Measurements from ENCODE around the gene PTPN11.
"Not testable (repeated sequence)": the region's sequence is repeated elsewhere in the genome, so short reads cannot be mapped to it uniquely, and the experiment has no call there.

Gene PTPN11

DNA sequence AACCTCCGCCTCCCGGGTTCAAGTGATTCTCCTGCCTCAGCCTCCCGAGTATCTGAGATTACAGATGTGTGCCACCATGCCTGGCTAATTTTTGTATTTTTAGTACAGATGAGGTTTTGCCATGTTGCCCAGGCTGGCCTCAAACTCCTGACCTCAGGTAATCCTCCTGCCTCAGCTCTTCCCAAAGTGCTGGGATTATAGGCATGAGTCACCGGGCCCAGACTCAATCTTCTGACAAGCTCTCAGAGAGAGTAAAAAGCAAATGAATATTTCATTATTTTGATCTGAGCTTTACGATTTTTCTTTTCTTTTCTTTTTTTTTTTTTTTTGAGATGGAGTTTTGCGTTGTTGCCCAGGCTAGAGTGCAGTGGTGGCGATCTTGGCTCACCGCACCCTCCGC, 21.9 kb downstream of the PTPN11 start:
- H3K4me1 ChIP-seq (ENCODE audit: control insufficient read depth, insufficient read depth, low read length); H3K9ac ChIP-seq (ENCODE audit: low read length); H3K27ac ChIP-seq (ENCODE audit: low read depth, low read length); H3K4me3 ChIP-seq (ENCODE audit: low read length); H3K27me3 ChIP-seq (ENCODE audit: control insufficient read depth, insufficient read depth, low read length); H3K36me3 ChIP-seq (ENCODE audit: control insufficient read depth, insufficient read depth, low read length): not testable (repeated sequence)

DNA sequence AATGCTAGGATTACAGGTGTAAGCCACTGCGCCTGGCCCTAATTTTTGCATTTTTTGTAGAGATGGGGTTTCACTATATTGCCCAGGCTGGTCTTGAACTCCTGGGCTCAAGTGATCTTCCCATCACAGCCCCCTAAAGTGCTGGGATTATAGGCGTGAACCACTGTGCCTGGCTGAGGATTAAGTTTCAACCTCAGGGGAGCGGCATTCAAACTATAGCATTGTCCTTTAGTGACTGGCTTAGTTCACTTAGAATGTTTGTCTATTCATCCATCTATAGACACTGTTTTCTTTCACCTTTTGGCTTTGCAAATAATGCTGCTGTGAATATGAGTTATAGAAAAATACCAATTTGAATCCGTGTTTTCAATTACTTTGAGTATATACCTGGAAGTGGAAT, 25.2 kb downstream of the PTPN11 start:
- Histone ChIP-seq H3K36me3 (ENCODE audit: control insufficient read depth, insufficient read depth, low read length) (peaks cover 6% of the 10 kb centered on the region), H3K4me1 (ENCODE audit: control insufficient read depth, insufficient read depth, low read length) (no peaks in the 10 kb centered on the region), H3K27ac (ENCODE audit: low read depth, low read length) (no peak overlapping the region), H3K27me3 (ENCODE audit: control insufficient read depth, insufficient read depth, low read length) (no peaks in the 10 kb centered on the region), H3K4me3 (ENCODE audit: low read length) (no peak overlapping the region), H3K9ac (ENCODE audit: low read length) (no peak overlapping the region)

DNA sequence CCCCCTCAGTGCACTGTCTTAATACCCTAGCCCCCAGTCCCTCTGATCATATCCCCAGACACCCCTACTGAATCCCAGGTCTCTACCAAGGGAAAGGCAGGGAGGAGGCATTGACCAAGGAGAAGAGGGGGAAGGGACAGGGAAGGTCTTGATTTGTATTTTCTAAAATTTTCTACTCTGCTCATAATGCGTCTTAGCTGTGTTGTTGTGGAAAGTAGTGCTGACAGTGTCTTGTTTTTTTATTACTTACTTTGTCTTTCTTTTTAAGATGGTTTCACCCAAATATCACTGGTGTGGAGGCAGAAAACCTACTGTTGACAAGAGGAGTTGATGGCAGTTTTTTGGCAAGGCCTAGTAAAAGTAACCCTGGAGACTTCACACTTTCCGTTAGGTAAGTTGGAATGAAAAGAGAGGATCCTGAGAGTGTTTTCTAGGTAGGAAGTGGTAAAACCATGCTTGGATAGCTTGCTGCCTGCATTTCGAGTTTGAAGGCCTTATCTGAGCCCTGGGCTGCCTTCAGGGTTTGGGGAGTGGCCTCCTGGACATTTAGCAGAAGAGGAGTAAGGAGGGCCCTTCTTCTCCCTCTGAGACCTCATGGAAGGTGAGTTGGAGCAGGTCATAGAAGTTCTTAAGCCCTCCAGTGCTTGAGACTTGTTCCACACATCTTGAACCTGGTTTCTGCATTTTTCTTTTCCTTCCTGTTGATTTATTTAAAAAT, 27.4 kb downstream of the PTPN11 start:
- Histone ChIP-seq H3K4me3 (ENCODE audit: low read length) (no peak overlapping the region), H3K27ac (ENCODE audit: low read depth, low read length) (no peak overlapping the region), H3K4me1 (ENCODE audit: control insufficient read depth, insufficient read depth, low read length) (no peaks in the 10 kb centered on the region), H3K36me3 (ENCODE audit: control insufficient read depth, insufficient read depth, low read length) (peaks cover 9% of the 10 kb centered on the region), H3K9ac (ENCODE audit: low read length) (no peak overlapping the region), H3K27me3 (ENCODE audit: control insufficient read depth, insufficient read depth, low read length) (no peaks in the 10 kb centered on the region)

DNA sequence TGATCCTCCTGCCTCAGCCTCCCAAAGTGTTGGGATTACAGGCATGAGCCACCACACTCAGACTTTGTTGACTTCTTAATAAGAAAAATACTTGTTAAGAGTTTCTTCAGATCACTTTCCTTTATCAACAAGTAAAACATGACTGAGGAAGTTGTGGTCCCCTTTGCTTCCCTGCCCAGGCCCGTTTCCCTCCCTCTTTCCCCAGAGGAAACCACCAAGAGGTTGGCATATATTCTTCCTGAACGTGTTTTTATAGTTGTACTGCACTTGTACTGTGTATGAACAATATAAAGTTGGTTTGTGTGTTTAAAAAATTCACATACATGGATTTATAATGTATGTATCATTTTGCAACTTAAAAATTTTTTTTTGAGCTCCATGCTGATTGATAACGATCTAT, 28.4 kb downstream of the PTPN11 start:
- no peaks in the 10 kb centered on the region for H3K27me3 ChIP-seq (ENCODE audit: control insufficient read depth, insufficient read depth, low read length)
- no peaks in the 10 kb centered on the region for H3K4me1 ChIP-seq (ENCODE audit: control insufficient read depth, insufficient read depth, low read length)
- H3K36me3 ChIP-seq (ENCODE audit: control insufficient read depth, insufficient read depth, low read length): peaks cover 12% of the 10 kb centered on the region

DNA sequence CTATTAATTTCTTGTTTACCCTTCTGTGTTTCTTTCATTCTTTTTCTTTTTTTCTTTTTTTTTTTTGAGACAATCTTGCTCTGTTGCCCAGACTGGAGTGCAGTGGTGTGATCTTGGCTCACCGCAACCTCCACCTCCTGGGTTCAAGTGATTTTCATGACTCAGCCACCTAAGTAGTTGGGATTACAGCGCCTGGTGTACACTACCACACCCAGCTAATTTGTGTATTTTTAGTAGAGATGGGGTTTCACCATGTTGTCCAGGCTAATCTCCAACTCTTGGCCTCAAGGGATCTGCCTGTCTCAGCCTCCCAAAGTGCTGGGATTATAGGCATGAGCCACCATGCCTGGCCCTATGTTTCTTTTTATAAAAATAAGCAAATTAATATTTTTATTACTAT, 29.4 kb downstream of the PTPN11 start:
- H3K9ac ChIP-seq (ENCODE audit: low read length); H3K27ac ChIP-seq (ENCODE audit: low read depth, low read length); H3K4me3 ChIP-seq (ENCODE audit: low read length); H3K4me1 ChIP-seq (ENCODE audit: control insufficient read depth, insufficient read depth, low read length); H3K27me3 ChIP-seq (ENCODE audit: control insufficient read depth, insufficient read depth, low read length): not testable (repeated sequence)
- peaks cover 12% of the 10 kb centered on the region for H3K36me3 ChIP-seq (ENCODE audit: control insufficient read depth, insufficient read depth, low read length)

More for the DNA sequence above, 28.4 kb downstream of the PTPN11 start:
- Histone ChIP-seq H3K9ac (ENCODE audit: low read length) (no peak overlapping the region), H3K27ac (ENCODE audit: low read depth, low read length) (no peak overlapping the region), H3K4me3 (ENCODE audit: low read length) (no peak overlapping the region)

DNA sequence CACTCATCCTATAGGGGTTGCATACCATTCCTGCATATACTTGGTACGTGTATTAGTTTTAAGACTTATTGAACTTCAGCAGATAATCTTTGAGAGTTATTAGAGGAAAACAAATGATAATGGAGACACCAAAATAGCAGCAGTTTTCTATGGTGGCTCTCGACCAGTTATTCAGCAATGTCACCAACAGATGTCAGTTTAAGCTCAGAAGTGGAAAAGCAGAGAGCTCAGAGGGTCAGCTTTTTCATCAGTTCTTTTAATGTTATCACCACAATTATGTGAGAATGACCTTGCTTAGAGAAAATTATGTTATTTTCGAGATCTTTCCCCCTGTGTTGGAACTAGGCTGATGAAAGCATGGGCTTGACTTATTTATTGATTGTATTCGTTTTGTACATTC, 32.0 kb downstream of the PTPN11 start:
- Histone ChIP-seq H3K9ac (ENCODE audit: low read length) (no peak overlapping the region), H3K36me3 (ENCODE audit: control insufficient read depth, insufficient read depth, low read length) (peaks cover 14% of the 10 kb centered on the region), H3K27ac (ENCODE audit: low read depth, low read length) (no peak overlapping the region), H3K4me3 (ENCODE audit: low read length) (no peak overlapping the region), H3K4me1 (ENCODE audit: control insufficient read depth, insufficient read depth, low read length) (no peaks in the 10 kb centered on the region), H3K27me3 (ENCODE audit: control insufficient read depth, insufficient read depth, low read length) (no peaks in the 10 kb centered on the region)

DNA sequence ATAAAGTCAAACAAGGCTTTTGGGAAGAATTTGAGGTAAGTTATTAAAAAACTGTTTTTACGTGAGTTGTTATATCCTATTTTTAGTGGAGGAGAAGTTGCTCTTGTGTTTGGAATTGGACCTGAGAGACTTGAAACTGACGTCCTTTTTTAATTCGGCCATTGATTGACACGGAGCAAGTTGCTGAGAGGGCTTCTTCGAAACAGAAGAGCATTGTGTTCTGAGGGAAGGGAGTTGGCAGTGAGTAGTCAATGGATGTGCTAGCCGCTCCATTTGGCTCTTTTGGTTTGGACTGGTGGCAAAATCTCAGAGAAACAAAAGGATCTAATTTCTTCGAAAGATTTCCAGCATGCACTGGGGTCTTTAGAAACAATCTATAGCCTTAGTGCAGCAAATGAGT, 37.3 kb downstream of the PTPN11 start:
- Histone ChIP-seq H3K36me3 (ENCODE audit: control insufficient read depth, insufficient read depth, low read length) (peaks cover 13% of the 10 kb centered on the region), H3K4me3 (ENCODE audit: low read length) (no peak overlapping the region), H3K9ac (ENCODE audit: low read length) (no peak overlapping the region)

DNA sequence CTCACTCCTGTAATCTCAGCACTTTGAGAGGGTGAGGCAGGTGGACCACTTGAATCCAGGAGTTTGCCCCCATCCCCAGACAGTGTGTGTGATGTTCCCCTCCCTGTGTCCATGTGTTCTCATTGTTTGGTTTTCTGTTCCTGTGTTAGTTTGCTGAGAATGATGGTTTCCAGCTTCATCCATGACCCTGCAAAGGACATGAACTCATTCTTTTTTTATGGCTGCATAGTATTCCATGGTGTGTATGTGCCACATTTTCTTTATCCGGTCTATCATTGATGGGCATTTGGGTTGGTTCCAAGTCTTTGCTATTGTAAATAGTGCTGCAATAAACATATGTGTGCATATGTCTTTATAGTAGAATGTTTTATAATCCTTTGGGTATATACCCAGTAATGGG, 38.4 kb downstream of the PTPN11 start:
- H3K27me3 ChIP-seq (ENCODE audit: control insufficient read depth, insufficient read depth, low read length); H3K4me3 ChIP-seq (ENCODE audit: low read length); H3K36me3 ChIP-seq (ENCODE audit: control insufficient read depth, insufficient read depth, low read length); H3K4me1 ChIP-seq (ENCODE audit: control insufficient read depth, insufficient read depth, low read length); H3K9ac ChIP-seq (ENCODE audit: low read length); H3K27ac ChIP-seq (ENCODE audit: low read depth, low read length): not testable (repeated sequence)

More for the DNA sequence above, 37.3 kb downstream of the PTPN11 start:
- Histone ChIP-seq H3K4me1 (ENCODE audit: control insufficient read depth, insufficient read depth, low read length) (no peaks in the 10 kb centered on the region), H3K27me3 (ENCODE audit: control insufficient read depth, insufficient read depth, low read length) (no peaks in the 10 kb centered on the region), H3K27ac (ENCODE audit: low read depth, low read length) (no peak overlapping the region)

DNA sequence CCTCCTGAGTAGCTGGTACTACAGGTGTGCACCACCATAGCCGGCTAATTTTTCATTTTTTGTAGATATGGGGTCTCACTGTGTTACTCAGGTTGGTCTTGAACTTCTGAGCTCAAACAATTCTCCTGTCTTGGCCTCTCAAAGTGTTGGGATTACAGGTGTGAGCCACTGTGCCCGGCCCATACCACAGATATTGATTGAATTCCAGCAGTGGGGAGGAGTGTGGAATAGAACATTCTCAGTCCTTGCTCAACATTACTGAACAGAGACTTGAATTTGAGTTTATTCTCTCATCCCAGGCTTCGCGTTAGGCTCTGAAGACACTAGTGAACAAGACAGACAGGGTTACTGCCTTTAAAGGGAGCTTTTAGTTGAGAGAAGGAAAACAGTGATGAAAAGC, 39.6 kb downstream of the PTPN11 start:
- H3K4me1 ChIP-seq (ENCODE audit: control insufficient read depth, insufficient read depth, low read length): no peaks in the 10 kb centered on the region
- no peak overlapping the region for H3K4me3 ChIP-seq (ENCODE audit: low read length)
- no peak overlapping the region for H3K9ac ChIP-seq (ENCODE audit: low read length)
- H3K36me3 ChIP-seq (ENCODE audit: control insufficient read depth, insufficient read depth, low read length): peaks cover 9% of the 10 kb centered on the region
- no peak overlapping the region for H3K27ac ChIP-seq (ENCODE audit: low read depth, low read length)
- H3K27me3 ChIP-seq (ENCODE audit: control insufficient read depth, insufficient read depth, low read length): no peaks in the 10 kb centered on the region

DNA sequence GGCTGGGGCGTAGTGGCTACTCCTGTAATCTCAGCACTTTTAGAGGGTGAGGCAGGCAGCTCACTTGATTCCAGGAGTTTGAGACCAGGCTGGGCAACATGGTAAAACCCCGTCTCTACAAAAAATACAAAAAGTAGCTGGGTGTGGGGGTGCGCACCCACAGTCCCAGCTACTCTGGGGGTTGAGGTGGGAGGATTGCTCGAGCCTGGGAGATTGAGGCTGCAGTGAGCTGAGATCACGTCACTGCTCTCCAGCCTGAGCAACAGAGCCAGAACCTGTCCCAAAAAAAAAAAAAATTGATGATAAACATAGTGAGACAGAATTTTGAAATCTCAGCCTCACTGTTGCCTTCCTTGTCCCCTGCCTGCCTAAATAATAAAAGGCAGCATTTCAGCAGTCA, 40.0 kb downstream of the PTPN11 start:
- Histone ChIP-seq H3K27ac (ENCODE audit: low read depth, low read length) (no peak overlapping the region), H3K4me3 (ENCODE audit: low read length) (no peak overlapping the region), H3K27me3 (ENCODE audit: control insufficient read depth, insufficient read depth, low read length) (no peaks in the 10 kb centered on the region), H3K9ac (ENCODE audit: low read length) (no peak overlapping the region), H3K36me3 (ENCODE audit: control insufficient read depth, insufficient read depth, low read length) (peaks cover 7% of the 10 kb centered on the region), H3K4me1 (ENCODE audit: control insufficient read depth, insufficient read depth, low read length) (no peaks in the 10 kb centered on the region)

DNA sequence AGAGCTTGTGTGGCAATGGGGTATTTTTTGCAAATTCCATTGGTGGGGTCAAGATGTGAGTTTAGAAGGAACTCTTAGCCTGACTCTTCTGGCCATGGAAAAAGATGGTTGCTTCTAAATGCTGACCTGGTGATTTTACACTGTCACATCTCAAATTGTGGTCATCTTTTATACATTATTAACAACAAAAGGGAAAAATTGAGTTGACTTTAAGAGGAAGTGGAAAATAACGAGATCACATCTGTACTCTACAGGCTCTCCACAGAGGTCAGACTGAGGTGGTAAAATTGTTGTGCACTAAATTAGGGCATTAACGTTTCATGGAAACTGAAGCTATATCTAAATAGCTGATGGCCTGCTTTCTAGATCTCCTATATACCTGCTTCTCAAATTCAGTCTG, 44.7 kb downstream of the PTPN11 start:
- H3K9ac ChIP-seq (ENCODE audit: low read length): no peak overlapping the region
- H3K4me1 ChIP-seq (ENCODE audit: control insufficient read depth, insufficient read depth, low read length): no peaks in the 10 kb centered on the region
- H3K27me3 ChIP-seq (ENCODE audit: control insufficient read depth, insufficient read depth, low read length): no peaks in the 10 kb centered on the region
- H3K27ac ChIP-seq (ENCODE audit: low read depth, low read length): no peak overlapping the region
- H3K36me3 ChIP-seq (ENCODE audit: control insufficient read depth, insufficient read depth, low read length): no peaks in the 10 kb centered on the region
- H3K4me3 ChIP-seq (ENCODE audit: low read length): no peak overlapping the region

DNA sequence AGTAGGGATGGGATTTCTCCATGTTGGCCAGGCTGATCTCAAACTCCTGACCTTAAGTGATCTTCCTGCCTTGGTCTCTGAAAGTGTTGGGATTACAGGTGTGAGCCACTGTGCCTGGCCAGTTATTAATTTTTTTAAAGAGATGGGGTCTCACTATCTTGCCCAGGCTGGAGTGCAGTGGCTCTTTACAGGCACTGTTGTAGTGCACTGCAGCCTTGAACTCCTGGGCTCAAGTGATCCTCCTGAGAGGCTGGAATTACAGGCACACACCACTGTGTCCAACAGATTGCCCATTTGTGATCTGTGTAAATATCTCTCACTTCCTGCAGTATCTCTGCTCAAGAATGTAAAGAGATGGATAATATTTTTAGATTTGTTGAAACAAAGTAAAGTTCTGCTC, 45.9 kb downstream of the PTPN11 start:
- Histone ChIP-seq H3K27me3 (ENCODE audit: control insufficient read depth, insufficient read depth, low read length) (no peaks in the 10 kb centered on the region), H3K4me1 (ENCODE audit: control insufficient read depth, insufficient read depth, low read length) (no peaks in the 10 kb centered on the region), H3K27ac (ENCODE audit: low read depth, low read length) (no peak overlapping the region), H3K4me3 (ENCODE audit: low read length) (no peak overlapping the region), H3K9ac (ENCODE audit: low read length) (no peak overlapping the region), H3K36me3 (ENCODE audit: control insufficient read depth, insufficient read depth, low read length) (no peaks in the 10 kb centered on the region)

DNA sequence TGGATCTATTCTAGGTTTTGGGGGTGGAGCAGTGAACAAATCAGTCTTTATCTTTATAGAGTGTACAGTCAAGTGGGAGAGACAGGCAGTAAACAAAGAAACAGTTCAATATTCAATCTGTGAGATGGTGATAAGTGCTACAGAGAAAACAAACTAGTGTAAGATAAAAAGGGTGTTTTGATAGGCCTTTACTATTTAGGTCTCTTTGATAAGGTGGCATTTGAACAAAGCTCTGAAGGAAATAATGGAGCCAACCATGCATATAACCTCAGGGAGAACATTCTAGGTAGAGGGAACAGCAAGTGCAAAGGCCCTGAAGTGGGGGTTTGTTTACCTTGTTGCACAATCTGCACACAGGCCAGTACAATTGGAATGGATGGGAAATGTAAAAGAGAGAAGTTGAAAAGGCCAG, 47.3 kb downstream of the PTPN11 start:
- no peak overlapping the region for H3K27ac ChIP-seq (ENCODE audit: low read depth, low read length)
- no peaks in the 10 kb centered on the region for H3K4me1 ChIP-seq (ENCODE audit: control insufficient read depth, insufficient read depth, low read length)
- H3K9ac ChIP-seq (ENCODE audit: low read length): no peak overlapping the region
- no peaks in the 10 kb centered on the region for H3K27me3 ChIP-seq (ENCODE audit: control insufficient read depth, insufficient read depth, low read length)
- H3K36me3 ChIP-seq (ENCODE audit: control insufficient read depth, insufficient read depth, low read length): no peaks in the 10 kb centered on the region
- no peak overlapping the region for H3K4me3 ChIP-seq (ENCODE audit: low read length)

All from rectal smooth muscle tissue (tissue), 1 donor.